Measurements from ENCODE around the gene CDA. TPM values are rescaled to one million over a fixed set of nuclear protein-coding genes. Genes with fewer than 3 reads are reported as not detected.

CDA gene
- total RNA-seq, 2 donors from 2014 or later = 0.92 to 3.0 TPM

DNA sequence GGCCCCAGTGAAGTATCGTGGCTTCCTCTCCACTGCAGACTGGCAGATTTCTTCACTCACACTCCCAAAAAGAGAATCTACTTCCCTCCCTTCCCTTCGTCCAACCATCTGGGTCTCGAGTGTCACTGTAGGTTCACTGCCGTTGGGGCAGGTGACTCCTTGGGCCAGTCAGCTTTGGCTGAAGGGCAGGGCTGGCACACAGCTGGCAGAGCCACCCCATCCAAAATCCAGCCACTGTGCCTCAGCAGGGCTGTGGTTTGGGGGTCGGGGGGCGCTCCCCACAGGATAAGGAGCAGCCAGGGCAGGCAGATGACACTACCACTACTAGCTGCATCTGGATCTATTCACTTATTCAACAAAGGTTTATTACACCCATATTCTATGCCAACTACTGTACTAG is 54.2 kb downstream of the CDA start:
- TF ChIP-seq, protein P1, sequence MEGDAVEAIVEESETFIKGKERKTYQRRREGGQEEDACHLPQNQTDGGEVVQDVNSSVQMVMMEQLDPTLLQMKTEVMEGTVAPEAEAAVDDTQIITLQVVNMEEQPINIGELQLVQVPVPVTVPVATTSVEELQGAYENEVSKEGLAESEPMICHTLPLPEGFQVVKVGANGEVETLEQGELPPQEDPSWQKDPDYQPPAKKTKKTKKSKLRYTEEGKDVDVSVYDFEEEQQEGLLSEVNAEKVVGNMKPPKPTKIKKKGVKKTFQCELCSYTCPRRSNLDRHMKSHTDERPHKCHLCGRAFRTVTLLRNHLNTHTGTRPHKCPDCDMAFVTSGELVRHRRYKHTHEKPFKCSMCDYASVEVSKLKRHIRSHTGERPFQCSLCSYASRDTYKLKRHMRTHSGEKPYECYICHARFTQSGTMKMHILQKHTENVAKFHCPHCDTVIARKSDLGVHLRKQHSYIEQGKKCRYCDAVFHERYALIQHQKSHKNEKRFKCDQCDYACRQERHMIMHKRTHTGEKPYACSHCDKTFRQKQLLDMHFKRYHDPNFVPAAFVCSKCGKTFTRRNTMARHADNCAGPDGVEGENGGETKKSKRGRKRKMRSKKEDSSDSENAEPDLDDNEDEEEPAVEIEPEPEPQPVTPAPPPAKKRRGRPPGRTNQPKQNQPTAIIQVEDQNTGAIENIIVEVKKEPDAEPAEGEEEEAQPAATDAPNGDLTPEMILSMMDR (IDR thresholded peaks at IDR 0.05) = no peak
- Histone ChIP-seq H3K27me3 (replicated peaks; ENCODE audit: insufficient read depth) (no peaks in the 10 kb centered on the region), H3K36me3 (peaks cover 51% of the 10 kb centered on the region), H3K9me3 (no peaks in the 10 kb centered on the region), H3K4me1 (ENCODE audit: control insufficient read depth in 1 of 2, low read depth in 2 of 2) (no peaks in the 10 kb centered on the region), H3K27ac (no peak overlapping the region), H3K4me3 (no peak overlapping the region)
- ATAC-seq (ENCODE audit: insufficient number of reproducible peaks, low FRiP score, low read depth) = no peak
- no peak for DNase-seq (ENCODE audit: low spot score)

DNA sequence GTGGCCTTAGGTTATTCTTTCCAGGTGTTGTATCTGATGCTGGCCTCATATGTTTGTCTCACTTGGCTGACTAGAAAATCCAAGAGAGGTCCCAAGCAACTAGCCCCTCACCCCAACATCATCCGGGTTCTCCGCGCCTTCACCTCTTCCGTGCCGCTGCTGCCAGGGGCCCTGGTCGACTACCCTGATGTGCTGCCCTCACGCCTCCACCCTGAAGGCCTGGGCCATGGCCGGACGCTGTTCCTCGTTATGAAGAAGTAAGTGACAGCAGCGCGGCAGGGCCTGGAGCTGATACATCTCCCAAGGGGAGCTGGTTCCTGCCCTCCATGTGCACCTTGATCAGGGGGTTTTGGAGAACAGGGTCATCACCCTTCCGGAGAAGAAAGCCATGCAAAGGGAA is 55.5 kb downstream of the CDA start:
- no peak for DNase-seq (ENCODE audit: low spot score)
- TF ChIP-seq, protein P1 (IDR thresholded peaks at IDR 0.05) = no peak
- no peaks in the 10 kb centered on the region for H3K9me3 ChIP-seq
- H3K36me3 ChIP-seq = peaks cover 51% of the 10 kb centered on the region
- H3K27ac ChIP-seq = no peak overlapping the region
- H3K4me3 ChIP-seq = no peak overlapping the region
- ATAC-seq (ENCODE audit: insufficient number of reproducible peaks, low FRiP score, low read depth) = no peak
- H3K4me1 ChIP-seq (ENCODE audit: control insufficient read depth in 1 of 2, low read depth in 2 of 2) = no peaks in the 10 kb centered on the region
- H3K27me3 ChIP-seq (replicated peaks; ENCODE audit: insufficient read depth) = no peaks in the 10 kb centered on the region

DNA sequence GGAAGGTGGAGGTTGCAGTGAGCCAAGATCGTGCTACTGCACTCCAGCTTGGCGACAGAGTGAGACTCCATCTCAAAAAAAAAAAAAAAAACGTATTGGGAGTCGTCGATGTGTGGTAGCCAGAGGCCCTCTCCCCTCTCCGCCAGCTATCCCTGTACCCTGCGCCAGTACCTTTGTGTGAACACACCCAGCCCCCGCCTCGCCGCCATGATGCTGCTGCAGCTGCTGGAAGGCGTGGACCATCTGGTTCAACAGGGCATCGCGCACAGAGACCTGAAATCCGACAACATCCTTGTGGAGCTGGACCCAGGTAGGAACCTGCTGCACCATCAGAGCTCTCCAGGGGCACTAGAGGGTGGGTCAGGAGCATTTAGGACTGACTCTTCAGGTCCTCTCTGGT is 56.5 kb downstream of the CDA start:
- Histone ChIP-seq H3K4me3 (no peak overlapping the region), H3K27me3 (replicated peaks; ENCODE audit: insufficient read depth) (no peaks in the 10 kb centered on the region), H3K36me3 (peaks cover 46% of the 10 kb centered on the region), H3K4me1 (ENCODE audit: control insufficient read depth in 1 of 2, low read depth in 2 of 2) (no peaks in the 10 kb centered on the region), H3K27ac (no peak overlapping the region), H3K9me3 (no peaks in the 10 kb centered on the region)
- no peak for ATAC-seq (ENCODE audit: insufficient number of reproducible peaks, low FRiP score, low read depth)
- no peak for DNase-seq (ENCODE audit: low spot score)
- TF ChIP-seq, protein P1 (IDR thresholded peaks at IDR 0.05) = no peak

DNA sequence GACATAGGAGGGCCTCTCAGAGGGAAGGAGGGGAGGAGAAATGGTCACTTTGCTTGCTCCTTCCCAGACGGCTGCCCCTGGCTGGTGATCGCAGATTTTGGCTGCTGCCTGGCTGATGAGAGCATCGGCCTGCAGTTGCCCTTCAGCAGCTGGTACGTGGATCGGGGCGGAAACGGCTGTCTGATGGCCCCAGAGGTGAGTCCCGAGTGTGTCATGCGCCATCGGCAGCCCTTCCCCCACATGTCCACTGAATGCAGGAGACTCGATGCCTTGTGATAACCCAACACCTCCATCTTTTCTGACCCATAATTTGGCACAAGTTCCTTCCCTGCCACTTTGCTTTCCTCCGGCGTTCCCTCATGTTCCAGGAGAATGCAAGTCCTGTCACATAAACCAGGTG is 59.5 kb downstream of the CDA start:
- Histone ChIP-seq H3K27ac (no peak overlapping the region), H3K9me3 (no peaks in the 10 kb centered on the region), H3K4me1 (ENCODE audit: control insufficient read depth in 1 of 2, low read depth in 2 of 2) (no peaks in the 10 kb centered on the region), H3K36me3 (peaks cover 59% of the 10 kb centered on the region), H3K27me3 (replicated peaks; ENCODE audit: insufficient read depth) (no peaks in the 10 kb centered on the region), H3K4me3 (no peak overlapping the region)
- DNase-seq (ENCODE audit: low spot score) (no peak), ATAC-seq (ENCODE audit: insufficient number of reproducible peaks, low FRiP score, low read depth) (no peak)
- TF ChIP-seq, protein P1 (IDR thresholded peaks at IDR 0.05) = no peak

DNA sequence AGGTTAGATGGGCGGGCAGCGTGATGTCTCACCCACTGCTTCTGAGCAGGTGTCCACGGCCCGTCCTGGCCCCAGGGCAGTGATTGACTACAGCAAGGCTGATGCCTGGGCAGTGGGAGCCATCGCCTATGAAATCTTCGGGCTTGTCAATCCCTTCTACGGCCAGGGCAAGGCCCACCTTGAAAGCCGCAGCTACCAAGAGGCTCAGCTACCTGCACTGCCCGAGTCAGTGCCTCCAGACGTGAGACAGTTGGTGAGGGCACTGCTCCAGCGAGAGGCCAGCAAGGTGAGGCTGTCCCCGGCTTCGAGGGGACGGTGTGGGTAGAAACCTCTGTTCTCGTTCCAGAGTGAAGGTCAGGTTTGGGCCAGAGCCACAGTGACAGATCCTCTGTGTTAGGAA is 60.0 kb downstream of the CDA start:
- TF ChIP-seq, protein P1 (IDR thresholded peaks at IDR 0.05) = no peak
- H3K4me1 ChIP-seq (ENCODE audit: control insufficient read depth in 1 of 2, low read depth in 2 of 2) = no peaks in the 10 kb centered on the region
- no peak for ATAC-seq (ENCODE audit: insufficient number of reproducible peaks, low FRiP score, low read depth)

More for the DNA sequence above, 60.0 kb downstream of the CDA start:
- H3K27ac ChIP-seq = no peak overlapping the region
- no peak for DNase-seq (ENCODE audit: low spot score)
- peaks cover 61% of the 10 kb centered on the region for H3K36me3 ChIP-seq
- no peak overlapping the region for H3K4me3 ChIP-seq
- no peaks in the 10 kb centered on the region for H3K27me3 ChIP-seq (replicated peaks; ENCODE audit: insufficient read depth)
- no peaks in the 10 kb centered on the region for H3K9me3 ChIP-seq
